Measurements from ENCODE around the gene MTFR2.

GRCh38 chr6:136226027-136226673, 24.0 kb downstream of the MTFR2 start:
- TF ChIP-seq ZNF121 (tag by site-specific recombination; IDR thresholded peaks at IDR 0.05): no peak
- no peak for TF ChIP-seq PATZ1 (tag by site-specific recombination; IDR thresholded peaks at IDR 0.05)
- TF ChIP-seq CTCF (tag by site-specific recombination; IDR thresholded peaks at IDR 0.05): peak; percentile 86
- no peak for TF ChIP-seq ZNF777 (tag by site-specific recombination; IDR thresholded peaks at IDR 0.05; ENCODE audit: borderline replicate concordance)
- no peak for TF ChIP-seq REST (tag by site-specific recombination; IDR thresholded peaks at IDR 0.05)
- TF ChIP-seq TCF7L2 (IDR thresholded peaks at IDR 0.05; ENCODE audit: borderline replicate concordance, low read depth, low read length): no peak
- TF ChIP-seq ZNF140 (tag by site-specific recombination; IDR thresholded peaks at IDR 0.05): no peak
- TF ChIP-seq PRDM1 (tag by site-specific recombination; IDR thresholded peaks at IDR 0.05): peak; percentile 19; the same call in 1 of the 2 replicates
- no peak for TF ChIP-seq SETDB1 (IDR thresholded peaks at IDR 0.05; ENCODE audit: insufficient read length, low read length)
- 0 out of 2 replicates have a peak, but pooled peaks have one; percentile 4 for TF ChIP-seq ZNF626 (tag by site-specific recombination; IDR thresholded peaks at IDR 0.05)
- no peak for TF ChIP-seq SP2 (tag by site-specific recombination; IDR thresholded peaks at IDR 0.05)
- TF ChIP-seq ZNF521 (tag by site-specific recombination; IDR thresholded peaks at IDR 0.05): no peak
- no peak for TF ChIP-seq ZBTB1 (tag by site-specific recombination; IDR thresholded peaks at IDR 0.05)
